Esophagus squamous epithelium (tissue), 5 donors: ENCODE data around the gene ZNHIT2. TPM values are rescaled to one million over a fixed set of nuclear protein-coding genes. Genes with fewer than 3 reads are reported as not detected.

ENCODE experiments used
- DNase-seq: peaks from one replicate; lab custom pipeline; 2025; lab: John Stamatoyannopoulos, UW
- H3K27ac ChIP-seq, 4 donors: fragments of 200-600 bp; sonication (generic); one replicate each; pipeline ENCODE4 v1.5.1; 2016 to 2019; ENCODE audit warnings: mild to moderate bottlenecking in 1 of 4
- H3K27me3 ChIP-seq, 4 donors: fragments of 200-600 bp; sonication (generic); 1 replicate in 3 of 4; 2 replicates in 1 of 4; pipeline versions ENCODE4 v1.5.1 to v1.6.0; 2017 to 2021; ENCODE audit warnings: antibody characterized with exemption in 1 of 4
- H3K36me3 ChIP-seq, 3 donors: fragments of 200-600 bp; sonication (generic); one replicate each; pipeline ENCODE4 v1.5.1; 2016 to 2019
- H3K4me1 ChIP-seq, 3 donors: fragments of 200-600 bp; sonication (generic); one replicate each; pipeline ENCODE4 v1.5.1; 2017 to 2019
- H3K4me3 ChIP-seq, 4 donors: fragments of 200-600 bp; sonication (generic); 1 replicate in 3 of 4; 2 replicates in 1 of 4; pipeline ENCODE4 v1.5.1; 2016 to 2019; ENCODE audit warnings: mild to moderate bottlenecking in 2 of 4, moderate library complexity in 1 of 4
- H3K9me3 ChIP-seq, 3 donors: fragments of 200-600 bp; sonication (generic); one replicate each; pipeline ENCODE4 v1.5.1; 2016 to 2019
- POLR2A ChIP-seq, 4 donors: fragments of 450-650 bp; IDR thresholded peaks; one replicate each; pipeline ENCODE4 v1.6.1; 2017; ENCODE audit warnings: antibody characterized with exemption in 4 of 4, mild to moderate bottlenecking in 4 of 4, moderate library complexity in 3 of 4
- WGBS, 2 donors: methylation state at CpG; one replicate each; pipeline ENCODE4 v1.1.5; 2018; 5-methylcytosine and 5-hydroxymethylcytosine counted together
- intact Hi-C: fragments of 100-400 bp; cut with DNase I; formaldehyde crosslinking; loops from one replicate; pipeline ENCODE4 v1.15.0; 2022
- total RNA-seq, 4 donors: library from RNA; depleted of rRNA; stranded (reverse); fragments of >200 nt; gene quantifications; one replicate each; pipeline ENCODE4 v1.1.0, GENCODE V29; 2016
- TF ChIP-seq, protein P1 (sequence below), 6 experiments: fragments of 450-650 bp in 4 of 6; fragments of 200-600 bp in 2 of 6; sonication (generic) in 2 of 6; IDR thresholded peaks; one replicate each; pipeline ENCODE4 v1.5.1; 2016 to 2019; ENCODE audit warnings: antibody characterized with exemption in 6 of 6, mild to moderate bottlenecking in 4 of 6, moderate library complexity in 4 of 6
- donor health status: DM: yes; HTN: yes; CAD: no.

The ZNHIT2 gene
- total RNA-seq, 4 donors from 2014 or later: 12.4 to 17.0 (median 16.5) TPM

DNA sequence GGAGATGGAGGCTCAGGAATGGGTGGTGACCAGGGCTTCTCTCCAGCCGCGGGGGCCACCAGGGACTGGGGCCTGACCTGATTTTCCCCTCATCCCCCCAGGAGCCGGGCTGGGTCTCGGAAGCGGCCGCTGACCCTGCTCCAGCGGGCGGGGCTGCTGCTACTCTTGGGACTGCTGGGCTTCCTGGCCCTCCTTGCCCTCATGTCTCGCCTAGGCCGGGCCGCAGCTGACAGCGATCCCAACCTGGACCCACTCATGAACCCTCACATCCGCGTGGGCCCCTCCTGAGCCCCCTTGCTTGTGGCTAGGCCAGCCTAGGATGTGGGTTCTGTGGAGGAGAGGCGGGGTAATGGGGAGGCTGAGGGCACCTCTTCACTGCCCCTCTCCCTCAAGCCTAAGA, 29.7 kb downstream of the ZNHIT2 start:
- Histone ChIP-seq H3K27ac (no peak overlapping the region), H3K27me3 (no peaks in the 10 kb centered on the region), H3K9me3 (no peaks in the 10 kb centered on the region), H3K4me1 (peaks cover 11 to 27% (median 14%) of the 10 kb centered on the region in 3 donors), H3K36me3 (peaks cover 7 to 51% (median 29%) of the 10 kb centered on the region in 3 donors), H3K4me3 (no peak overlapping the region)
- no peak for DNase-seq
- TF ChIP-seq POLR2A (IDR thresholded peaks at IDR 0.05): no peak
- TF ChIP-seq, protein P1, sequence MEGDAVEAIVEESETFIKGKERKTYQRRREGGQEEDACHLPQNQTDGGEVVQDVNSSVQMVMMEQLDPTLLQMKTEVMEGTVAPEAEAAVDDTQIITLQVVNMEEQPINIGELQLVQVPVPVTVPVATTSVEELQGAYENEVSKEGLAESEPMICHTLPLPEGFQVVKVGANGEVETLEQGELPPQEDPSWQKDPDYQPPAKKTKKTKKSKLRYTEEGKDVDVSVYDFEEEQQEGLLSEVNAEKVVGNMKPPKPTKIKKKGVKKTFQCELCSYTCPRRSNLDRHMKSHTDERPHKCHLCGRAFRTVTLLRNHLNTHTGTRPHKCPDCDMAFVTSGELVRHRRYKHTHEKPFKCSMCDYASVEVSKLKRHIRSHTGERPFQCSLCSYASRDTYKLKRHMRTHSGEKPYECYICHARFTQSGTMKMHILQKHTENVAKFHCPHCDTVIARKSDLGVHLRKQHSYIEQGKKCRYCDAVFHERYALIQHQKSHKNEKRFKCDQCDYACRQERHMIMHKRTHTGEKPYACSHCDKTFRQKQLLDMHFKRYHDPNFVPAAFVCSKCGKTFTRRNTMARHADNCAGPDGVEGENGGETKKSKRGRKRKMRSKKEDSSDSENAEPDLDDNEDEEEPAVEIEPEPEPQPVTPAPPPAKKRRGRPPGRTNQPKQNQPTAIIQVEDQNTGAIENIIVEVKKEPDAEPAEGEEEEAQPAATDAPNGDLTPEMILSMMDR (IDR thresholded peaks at IDR 0.05): no peak
- WGBS, 2 donors: 100% methylated on average over 1 of the region's 15 CpGs
- intact Hi-C loops: no loop called here

DNA sequence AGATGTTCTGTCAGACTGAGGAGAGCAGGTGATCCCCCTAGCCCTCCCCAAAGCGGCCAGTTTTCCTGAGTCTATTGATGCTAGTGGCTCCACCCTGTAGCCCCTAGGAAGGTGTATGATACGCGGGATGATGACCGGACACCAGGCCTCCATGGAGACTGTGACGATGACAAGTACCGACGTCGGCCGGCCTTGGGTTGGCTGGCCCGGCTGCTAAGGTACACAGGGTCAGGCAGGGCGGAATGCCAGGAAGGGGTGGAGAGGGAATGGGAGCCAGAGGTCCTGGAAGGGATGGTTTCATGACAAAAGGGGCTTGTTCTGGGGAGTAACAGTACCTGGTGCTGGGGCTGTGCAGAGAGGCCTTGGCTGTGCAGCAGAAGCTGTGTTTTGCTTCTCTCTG, 30.3 kb downstream of the ZNHIT2 start:
- WGBS, 2 donors: 85 to 95% methylated on average over 6 to 11 of the region's 11 CpGs
- no peak overlapping the region for H3K27ac ChIP-seq
- no peak overlapping the region for H3K4me3 ChIP-seq
- no peaks in the 10 kb centered on the region for H3K27me3 ChIP-seq
- H3K36me3 ChIP-seq: peaks cover 7 to 51% (median 29%) of the 10 kb centered on the region in 3 donors
- no peaks in the 10 kb centered on the region for H3K9me3 ChIP-seq
- H3K4me1 ChIP-seq: peaks cover 11 to 30% (median 14%) of the 10 kb centered on the region in 3 donors
- no peak for DNase-seq
- intact Hi-C loops: no loop called here
- no peak for TF ChIP-seq POLR2A (IDR thresholded peaks at IDR 0.05)
- TF ChIP-seq, protein P1 (IDR thresholded peaks at IDR 0.05): no peak

DNA sequence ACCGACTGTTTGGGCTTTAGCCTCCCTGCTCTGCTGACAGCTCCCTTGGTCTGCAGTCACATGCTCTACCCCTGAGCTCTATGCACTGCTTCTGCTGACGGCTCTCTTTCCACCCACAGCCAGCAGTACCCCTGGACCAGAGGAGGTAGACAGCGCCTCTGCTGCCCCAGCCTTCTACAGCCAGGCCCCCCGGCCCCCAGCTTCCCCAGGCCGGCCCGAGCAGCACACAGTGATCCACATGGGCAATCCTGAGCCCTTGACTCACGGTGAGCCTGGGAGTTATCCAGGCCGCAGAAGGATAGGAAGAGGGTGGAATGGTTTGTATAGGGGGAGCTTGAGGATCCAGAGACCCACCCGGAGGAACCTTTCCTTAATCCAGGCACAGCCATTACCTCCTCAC, 30.7 kb downstream of the ZNHIT2 start:
- 75 to 86% methylated on average over 1 to 3 of the region's 9 CpGs for WGBS, 2 donors
- Histone ChIP-seq H3K4me3 (no peak overlapping the region), H3K4me1 (peaks cover 11 to 30% (median 14%) of the 10 kb centered on the region in 3 donors), H3K27ac (no peak overlapping the region), H3K9me3 (no peaks in the 10 kb centered on the region), H3K27me3 (no peaks in the 10 kb centered on the region), H3K36me3 (peaks cover 7 to 51% (median 29%) of the 10 kb centered on the region in 3 donors)
- DNase-seq: no peak
- intact Hi-C loops: no loop called here
- TF ChIP-seq, protein P1 (IDR thresholded peaks at IDR 0.05): no peak
- TF ChIP-seq POLR2A (IDR thresholded peaks at IDR 0.05): no peak

DNA sequence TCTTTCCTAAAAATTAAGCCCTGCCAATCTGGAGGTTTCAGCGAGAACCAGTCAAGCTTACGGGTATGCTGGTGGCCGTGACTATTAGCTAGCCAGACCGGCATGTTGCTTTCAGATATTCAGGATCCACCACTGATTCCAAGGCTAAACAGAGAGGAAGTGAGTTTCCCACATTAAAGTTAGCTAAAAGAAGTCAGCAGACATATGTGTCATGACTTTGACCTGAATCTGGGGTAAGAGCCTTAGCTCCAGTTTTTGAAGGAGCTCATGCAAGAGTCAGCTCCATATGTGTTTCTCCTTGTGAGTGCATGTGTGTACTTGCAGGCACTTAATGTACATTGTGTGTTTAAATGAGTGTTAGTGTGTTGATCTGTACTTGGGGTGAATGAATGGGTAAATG, 32.1 kb downstream of the ZNHIT2 start:
- intact Hi-C loops: no loop called here
- H3K36me3 ChIP-seq: peaks cover 7 to 51% (median 29%) of the 10 kb centered on the region in 3 donors
- H3K27ac ChIP-seq: no peak overlapping the region
- peaks cover 11 to 30% (median 14%) of the 10 kb centered on the region in 3 donors for H3K4me1 ChIP-seq
- no peak overlapping the region for H3K4me3 ChIP-seq
- TF ChIP-seq, protein P1 (IDR thresholded peaks at IDR 0.05): no peak
- TF ChIP-seq POLR2A (IDR thresholded peaks at IDR 0.05): no peak
- WGBS, 2 donors: 77 to 85% methylated on average over 4 of the region's 4 CpGs
- no peaks in the 10 kb centered on the region for H3K27me3 ChIP-seq
- no peaks in the 10 kb centered on the region for H3K9me3 ChIP-seq
- no peak for DNase-seq

DNA sequence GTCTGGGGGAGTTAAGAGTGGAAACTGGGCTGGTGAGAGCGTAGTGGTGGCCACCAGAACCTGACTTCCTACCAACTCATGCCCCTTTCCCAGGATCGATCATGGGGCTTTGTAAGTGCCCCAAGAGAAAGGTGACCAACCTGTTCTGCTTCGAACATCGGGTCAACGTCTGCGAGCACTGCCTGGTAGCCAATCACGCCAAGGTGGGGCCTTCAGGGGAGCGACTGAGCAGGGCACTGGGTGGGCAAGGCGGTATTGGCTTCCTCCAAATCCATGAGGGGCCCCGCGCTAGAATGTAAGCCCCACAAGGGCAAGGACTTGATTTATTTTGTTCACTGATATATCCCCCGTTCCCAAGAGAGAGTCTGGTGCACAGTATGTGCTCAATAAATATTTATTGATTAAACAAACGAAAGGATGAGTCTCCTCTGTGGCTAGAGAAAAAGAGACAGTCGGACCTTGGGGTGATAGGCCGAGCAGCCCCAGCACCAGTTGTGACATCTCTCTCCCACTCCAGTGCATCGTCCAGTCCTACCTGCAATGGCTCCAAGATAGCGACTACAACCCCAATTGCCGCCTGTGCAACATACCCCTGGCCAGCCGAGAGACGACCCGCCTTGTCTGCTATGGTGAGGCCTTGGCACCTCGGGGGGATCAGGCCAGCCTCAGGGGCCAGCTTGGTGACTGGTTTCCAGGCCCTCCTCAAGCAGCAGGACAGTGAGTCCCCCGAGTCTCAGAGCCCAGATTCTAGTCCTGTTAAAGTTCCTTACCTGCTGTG, 32.7 kb downstream of the ZNHIT2 start:
- H3K4me1 ChIP-seq: peaks cover 11 to 30% (median 14%) of the 10 kb centered on the region in 3 donors
- peak overlapping the region; percentile 44 to 90 (median 79) for H3K4me3 ChIP-seq
- H3K27me3 ChIP-seq: no peaks in the 10 kb centered on the region
- intact Hi-C loops: no loop called here
- no peaks in the 10 kb centered on the region for H3K9me3 ChIP-seq
- H3K27ac ChIP-seq: peak overlapping the region; percentile 90 to 99 (median 97)
- peaks cover 7 to 49% (median 29%) of the 10 kb centered on the region in 3 donors for H3K36me3 ChIP-seq
- TF ChIP-seq POLR2A (IDR thresholded peaks at IDR 0.05): no peak
- TF ChIP-seq, protein P1 (IDR thresholded peaks at IDR 0.05): no peak
- 37 to 39% methylated on average over 17 to 23 of the region's 23 CpGs for WGBS, 2 donors
- no peak for DNase-seq
